ENCODE data around the gene DNAJC1.
"Not testable (repeated sequence)": the region's sequence is repeated elsewhere in the genome, so short reads cannot be mapped to it uniquely, and the experiment has no call there.

DNAJC1 gene

DNA sequence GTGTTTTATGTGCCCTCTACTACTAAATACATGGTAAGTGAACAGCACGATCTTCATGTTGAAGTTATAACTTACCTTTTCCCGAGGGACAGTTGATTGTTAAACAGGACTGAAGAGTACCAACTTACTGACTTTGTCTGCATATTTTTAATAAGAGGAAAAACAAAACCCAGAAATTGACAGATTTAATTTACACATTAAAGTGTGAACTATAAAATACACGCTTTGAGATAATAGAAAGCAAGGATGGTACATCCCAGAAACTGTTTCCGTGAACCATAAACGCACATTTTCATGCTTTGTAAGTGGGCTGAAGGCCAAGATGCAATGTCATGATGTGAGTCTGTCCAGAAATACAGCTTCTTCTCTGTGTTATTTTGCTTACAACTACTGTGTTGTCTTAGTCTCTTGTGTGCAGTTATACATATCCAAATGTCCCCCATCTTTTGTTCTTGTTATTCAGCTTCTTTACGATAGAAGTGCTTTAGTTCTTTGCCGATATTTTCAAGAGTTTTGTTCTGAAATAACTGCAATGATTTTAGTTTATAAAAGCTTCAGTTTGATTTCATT is 279.4 kb downstream of the DNAJC1 start:
- DNase-seq = no peak

DNA sequence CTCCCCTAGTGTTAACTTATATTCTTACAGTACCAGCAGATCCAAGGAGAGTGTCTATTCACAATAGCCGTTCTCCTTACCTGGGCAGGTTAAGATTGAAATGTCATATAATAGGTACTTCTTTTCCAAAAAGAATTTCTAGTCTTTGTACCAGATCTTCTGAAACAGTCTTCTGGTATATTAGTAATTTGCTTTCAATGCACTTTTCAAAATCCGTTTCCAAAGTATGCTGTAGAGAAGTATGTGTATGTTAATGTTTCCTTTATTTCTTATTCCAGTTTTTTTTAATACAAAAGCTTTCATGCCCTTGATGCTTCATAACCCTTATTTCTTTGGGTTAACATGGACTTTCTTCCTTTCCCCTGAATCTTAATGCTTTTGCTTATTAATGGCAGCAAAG is 281.3 kb downstream of the DNAJC1 start:
- DNase-seq = no peak

DNA sequence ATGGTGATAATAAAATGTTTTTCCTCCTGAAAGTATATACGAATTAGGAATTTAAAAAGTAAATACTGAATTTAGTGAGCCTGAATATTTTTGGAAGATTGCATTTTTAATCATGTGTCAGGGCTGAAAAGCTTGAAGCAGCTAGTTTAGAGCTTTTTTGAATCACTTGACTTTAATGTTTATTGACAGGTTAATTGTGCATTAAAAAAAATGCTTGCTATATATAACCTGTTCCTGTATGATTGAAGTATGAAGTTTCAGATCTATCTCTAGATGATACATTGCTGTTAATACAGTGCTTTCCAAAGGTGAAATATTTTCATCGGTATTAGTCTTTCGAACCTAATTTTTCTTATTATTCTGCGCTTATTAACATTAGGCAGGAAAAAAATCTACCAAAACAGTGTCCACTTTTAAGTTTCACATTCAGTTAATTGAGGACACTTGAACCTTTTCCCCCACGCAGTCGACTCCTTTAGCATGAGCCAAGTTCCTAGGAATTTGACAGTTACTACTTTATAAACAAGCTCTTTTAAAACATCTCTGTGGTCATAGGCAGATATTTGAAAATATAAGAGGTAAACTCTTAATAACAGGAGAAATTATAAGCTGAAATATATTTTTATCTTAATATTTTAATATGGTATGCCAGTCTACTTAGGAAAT is 282.4 kb downstream of the DNAJC1 start:
- DNase-seq = no peak

DNA sequence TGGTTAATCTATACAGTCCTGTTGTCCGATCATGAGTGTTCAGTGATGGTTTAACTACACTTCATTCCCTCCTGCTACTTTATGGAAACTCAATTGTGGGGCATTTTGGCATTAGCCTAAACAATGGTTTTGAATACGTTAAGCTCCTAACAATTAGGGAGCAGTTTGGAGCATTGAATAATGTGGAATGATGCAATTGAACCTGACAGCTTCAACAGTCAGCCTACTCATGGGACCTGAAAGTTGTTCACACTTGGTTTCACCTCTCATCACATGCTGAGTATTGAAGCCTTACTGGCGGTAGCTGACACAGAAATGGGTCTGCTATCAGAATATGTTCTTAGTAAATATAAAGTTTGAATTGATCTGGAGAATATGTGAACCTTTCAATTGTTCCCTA is 283.4 kb downstream of the DNAJC1 start:
- DNase-seq = no peak

DNA sequence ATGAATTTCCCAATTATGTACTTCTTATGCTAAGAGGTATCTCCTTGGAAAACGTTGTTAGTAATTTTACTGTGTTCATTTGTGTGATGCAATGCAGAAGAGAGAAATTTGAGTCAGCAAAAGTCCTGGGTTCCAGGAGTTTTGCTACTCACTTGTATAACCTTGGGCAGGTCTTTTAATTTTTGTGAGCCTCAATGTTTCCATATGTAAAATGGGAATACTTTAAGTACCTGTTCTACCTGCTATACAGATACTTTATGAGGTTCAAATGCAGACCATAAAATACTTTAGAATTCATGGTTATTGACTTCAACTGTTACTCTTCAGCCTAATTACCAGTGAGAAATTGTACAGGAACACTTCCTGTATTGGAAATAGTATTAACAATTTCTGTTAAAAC is 284.0 kb downstream of the DNAJC1 start:
- no peak for DNase-seq

DNA sequence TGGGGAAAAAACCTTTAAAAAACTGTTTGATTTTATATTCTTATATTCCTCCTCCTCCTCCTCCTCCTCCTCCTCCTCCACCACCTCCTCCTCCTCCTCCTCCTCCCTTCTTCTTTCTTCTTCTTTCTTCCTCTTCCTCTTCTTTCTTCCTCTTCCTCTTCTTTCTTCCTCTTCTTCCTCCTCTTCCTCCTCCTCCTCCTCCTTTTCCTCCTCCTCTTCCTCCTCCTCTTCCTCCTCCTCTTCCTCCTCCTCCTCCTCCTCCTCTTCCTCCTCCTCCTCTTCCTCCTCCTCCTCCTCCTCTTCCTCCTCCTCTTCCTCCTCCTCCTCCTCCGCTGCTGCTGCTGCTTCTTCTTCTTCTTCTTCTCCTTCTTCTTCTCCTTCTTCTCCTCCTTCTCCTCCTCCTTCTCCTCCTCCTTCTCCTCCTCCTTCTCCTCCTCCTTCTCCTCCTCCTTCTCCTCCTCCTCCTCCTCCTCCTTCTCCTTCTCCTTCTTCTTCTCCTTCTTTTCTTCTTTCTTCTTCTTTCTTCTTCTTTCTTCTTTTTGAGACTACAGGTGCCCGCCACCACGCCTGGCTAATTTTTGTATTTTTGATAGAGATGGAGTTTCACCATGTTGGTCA is 286.0 kb downstream of the DNAJC1 start:
- not testable (repeated sequence) for DNase-seq

DNA sequence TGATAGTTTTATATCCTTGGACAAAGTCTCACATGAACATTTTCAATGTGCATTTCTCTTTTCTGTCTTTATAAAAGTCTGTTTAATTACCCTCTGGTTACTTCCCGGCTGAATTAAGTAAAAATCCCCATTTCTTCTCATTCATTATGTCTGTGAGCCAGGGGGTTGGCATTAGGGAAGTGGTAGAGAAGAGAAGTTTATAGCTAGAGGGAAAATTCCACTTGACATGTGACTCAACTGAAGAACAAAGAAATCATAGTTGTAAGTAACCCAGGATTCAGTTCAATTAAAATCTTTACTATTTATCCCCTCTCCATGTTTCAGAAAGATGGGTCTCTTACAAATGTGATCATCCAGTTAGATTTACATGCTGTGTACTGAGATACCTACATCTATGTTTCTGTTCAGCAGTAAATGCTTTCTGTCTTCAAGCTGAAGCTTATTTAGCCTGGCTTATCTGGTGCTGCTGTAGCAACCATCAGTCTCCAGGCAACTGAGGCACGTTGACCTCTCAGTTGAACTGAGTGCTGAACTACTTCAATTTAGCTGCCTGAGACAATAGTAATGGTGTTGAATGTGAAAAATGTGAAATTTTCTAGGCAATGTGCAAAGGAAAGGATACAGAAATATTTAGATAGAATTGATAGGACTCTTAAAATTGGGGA is 287.9 kb downstream of the DNAJC1 start:
- no peak for DNase-seq

DNA sequence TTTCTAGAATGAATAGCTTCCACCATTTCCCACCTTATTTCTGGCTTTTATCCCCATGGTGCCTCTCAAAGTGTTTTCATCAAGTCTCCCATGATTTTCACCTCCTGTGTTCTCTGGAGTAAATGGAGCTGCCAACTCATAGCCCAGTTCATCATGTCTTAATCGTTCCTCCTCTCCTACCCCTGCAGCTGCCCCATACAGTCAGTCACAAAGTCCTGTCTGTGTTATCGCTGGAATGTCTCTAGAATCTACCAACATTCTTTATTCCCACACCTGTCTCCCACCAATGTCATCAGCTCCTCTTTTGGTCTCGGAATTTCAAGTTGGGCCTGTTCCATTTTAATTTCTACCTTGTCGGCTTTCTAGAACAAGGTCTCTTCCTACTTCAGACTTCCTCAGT is 290.6 kb downstream of the DNAJC1 start:
- no peak for DNase-seq

DNA sequence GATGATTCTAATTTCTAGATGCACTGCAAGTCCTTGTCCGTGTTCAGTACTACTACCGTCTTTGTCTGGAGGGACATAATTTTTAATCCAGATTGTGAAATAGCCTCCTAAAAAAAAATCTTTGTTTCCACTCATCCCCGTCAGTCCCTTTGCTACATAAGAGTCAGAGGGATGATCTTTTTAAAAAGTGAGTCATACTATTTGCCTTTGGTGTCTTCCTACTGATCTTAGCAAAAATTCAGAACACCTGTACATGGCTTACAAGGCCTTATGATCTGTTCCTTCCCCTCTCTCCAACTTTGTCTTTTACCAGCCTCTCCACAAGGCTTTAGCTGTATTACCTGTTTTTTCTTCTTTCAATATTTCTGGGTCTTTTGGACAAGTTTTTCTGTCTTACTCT is 296.0 kb downstream of the DNAJC1 start:
- DNase-seq = no peak
